ENCODE results near the gene ZDHHC11B. TPM values are rescaled to one million over a fixed set of nuclear protein-coding genes. Genes with fewer than 3 reads are reported as not detected.
A peak's percentile ranks its signal among the peaks of the same experiment; 100 is the strongest.
"Not testable (repeated sequence)": the region's sequence is repeated elsewhere in the genome, so short reads cannot be mapped to it uniquely, and the experiment has no call there.

Gene ZDHHC11B
- total and polyA plus RNA-seq, 2 donors from 2014 or later, result 4.4 to 5.4 TPM

- Histone ChIP-seq H3K4me3 (ENCODE audit: low read length in 3 of 3) (no peak overlapping the region), H3K9me3 (ENCODE audit: control insufficient read depth in 2 of 3, insufficient read depth in 1 of 3, low read length in 3 of 3) (no peaks in the 10 kb centered on the region), H3K36me3 (ENCODE audit: control insufficient read depth in 2 of 3, insufficient read depth in 3 of 3, low read length in 3 of 3) (no peaks in the 10 kb centered on the region), H3K27ac (ENCODE audit: low read depth in 2 of 2, low read length in 2 of 2) (no peak overlapping the region), H3K4me1 (ENCODE audit: control insufficient read depth in 2 of 3, insufficient read depth in 2 of 3, low read depth in 1 of 3, low read length in 3 of 3) (no peaks in the 10 kb centered on the region), H3K9ac (ENCODE audit: low read length in 3 of 3) (no peak overlapping the region), H3K27me3 (ENCODE audit: control insufficient read depth, insufficient read depth, low read length) (no peaks in the 10 kb centered on the region)
- no peak for TF ChIP-seq CTCF (IDR thresholded peaks at IDR 0.05; ENCODE audit: borderline replicate concordance, extremely low read depth, insufficient read depth)
- intact Hi-C loops (cut with DNase I), result no loop called here
- peak in 1 of 5 donors; percentile 45 for DNase-seq
- FAIRE-seq, result no peak
Observed at GRCh38 chr5:751496-751895, 33.0 kb downstream of the ZDHHC11B start.

GRCh38 chr5:750226-750625 lies 34.3 kb downstream of the ZDHHC11B start:
- intact Hi-C loops (cut with DNase I); H3K27ac ChIP-seq (ENCODE audit: low read depth in 2 of 2, low read length in 2 of 2); H3K4me3 ChIP-seq (ENCODE audit: low read length in 3 of 3); H3K36me3 ChIP-seq (ENCODE audit: control insufficient read depth in 2 of 3, insufficient read depth in 3 of 3, low read length in 3 of 3); H3K4me1 ChIP-seq (ENCODE audit: control insufficient read depth in 2 of 3, insufficient read depth in 2 of 3, low read depth in 1 of 3, low read length in 3 of 3); H3K27me3 ChIP-seq (ENCODE audit: control insufficient read depth, insufficient read depth, low read length); H3K9ac ChIP-seq (ENCODE audit: low read length in 3 of 3); FAIRE-seq; H3K9me3 ChIP-seq (ENCODE audit: control insufficient read depth in 2 of 3, insufficient read depth in 1 of 3, low read length in 3 of 3): not testable (repeated sequence)
- DNase-seq, result peak in 1 of 5 donors; percentile 55

GRCh38 chr5:749101-749670 lies 35.3 kb downstream of the ZDHHC11B start:
- Histone ChIP-seq H3K27ac (ENCODE audit: low read depth in 2 of 2, low read length in 2 of 2) (no peak overlapping the region), H3K27me3 (ENCODE audit: control insufficient read depth, insufficient read depth, low read length) (no peaks in the 10 kb centered on the region), H3K9ac (ENCODE audit: low read length in 3 of 3) (no peak overlapping the region), H3K9me3 (ENCODE audit: control insufficient read depth in 2 of 3, insufficient read depth in 1 of 3, low read length in 3 of 3) (no peaks in the 10 kb centered on the region), H3K36me3 (ENCODE audit: control insufficient read depth in 2 of 3, insufficient read depth in 3 of 3, low read length in 3 of 3) (no peaks in the 10 kb centered on the region), H3K4me1 (ENCODE audit: control insufficient read depth in 2 of 3, insufficient read depth in 2 of 3, low read depth in 1 of 3, low read length in 3 of 3) (no peaks in the 10 kb centered on the region), H3K4me3 (ENCODE audit: low read length in 3 of 3) (no peak overlapping the region)
- DNase-seq, result peak in 1 of 5 donors; percentile 23
- intact Hi-C loops (cut with DNase I), result loop anchor here (5.0 kb wide), 1 partner anchor 93 kb away; no protein-coding TSS in a partner anchor
- TF ChIP-seq CTCF (IDR thresholded peaks at IDR 0.05; ENCODE audit: borderline replicate concordance, extremely low read depth, insufficient read depth), result no peak
- no peak for FAIRE-seq

- intact Hi-C loops (cut with DNase I), result loop anchor here (5.0 kb wide), 1 partner anchor 94 kb away; no protein-coding TSS in a partner anchor
- not testable (repeated sequence) for H3K27ac ChIP-seq (ENCODE audit: low read depth in 2 of 2, low read length in 2 of 2); H3K4me3 ChIP-seq (ENCODE audit: low read length in 3 of 3); H3K36me3 ChIP-seq (ENCODE audit: control insufficient read depth in 2 of 3, insufficient read depth in 3 of 3, low read length in 3 of 3); H3K9me3 ChIP-seq (ENCODE audit: control insufficient read depth in 2 of 3, insufficient read depth in 1 of 3, low read length in 3 of 3); H3K4me1 ChIP-seq (ENCODE audit: control insufficient read depth in 2 of 3, insufficient read depth in 2 of 3, low read depth in 1 of 3, low read length in 3 of 3); H3K27me3 ChIP-seq (ENCODE audit: control insufficient read depth, insufficient read depth, low read length); H3K9ac ChIP-seq (ENCODE audit: low read length in 3 of 3); FAIRE-seq
- peak in 1 of 5 donors; percentile 55 for DNase-seq
Observed at GRCh38 chr5:748011-748980, 36.2 kb downstream of the ZDHHC11B start.

- H3K9ac ChIP-seq (ENCODE audit: low read length in 3 of 3); H3K36me3 ChIP-seq (ENCODE audit: control insufficient read depth in 2 of 3, insufficient read depth in 3 of 3, low read length in 3 of 3); H3K4me1 ChIP-seq (ENCODE audit: control insufficient read depth in 2 of 3, insufficient read depth in 2 of 3, low read depth in 1 of 3, low read length in 3 of 3); H3K9me3 ChIP-seq (ENCODE audit: control insufficient read depth in 2 of 3, insufficient read depth in 1 of 3, low read length in 3 of 3); H3K27ac ChIP-seq (ENCODE audit: low read depth in 2 of 2, low read length in 2 of 2); H3K27me3 ChIP-seq (ENCODE audit: control insufficient read depth, insufficient read depth, low read length); H3K4me3 ChIP-seq (ENCODE audit: low read length in 3 of 3); FAIRE-seq: not testable (repeated sequence)
- intact Hi-C loops (cut with DNase I), result loop anchor here (5.0 kb wide), 1 partner anchor 95 kb away; no protein-coding TSS in a partner anchor
- DNase-seq, result peak in 1 of 5 donors; percentile 73
Observed at GRCh38 chr5:747303-747844, 37.2 kb downstream of the ZDHHC11B start.
